Neuronal stem cell (in vitro differentiated cells): ENCODE measurements around the gene STIM1.
"Not testable (repeated sequence)": the region's sequence is repeated elsewhere in the genome, so short reads cannot be mapped to it uniquely, and the experiment has no call there.

Experiments
- DNase-seq: peaks from one replicate; pipeline ENCODE4 v3.0.0-alpha.2; 2013; ENCODE audit warnings: low spot score
- H2AFZ ChIP-seq: one replicate; pipeline ENCODE4 v1.6.1; 2013; ENCODE audit warnings: mild to moderate bottlenecking, low read length, inconsistent platforms
- H2AK5ac ChIP-seq: 2 replicates; pipeline ENCODE4 v1.6.1; 2013; ENCODE audit warnings: low read depth, mild to moderate bottlenecking, inconsistent platforms, low read length, moderate library complexity, mixed read lengths
- H2BK120ac ChIP-seq: 2 replicates; pipeline ENCODE4 v1.6.1; 2013; ENCODE audit warnings: low read depth, mild to moderate bottlenecking, inconsistent platforms, low read length, moderate library complexity, mixed read lengths
- H2BK12ac ChIP-seq: one replicate; pipeline ENCODE4 v1.6.1; 2013; ENCODE audit warnings: low read length, inconsistent platforms
- H2BK15ac ChIP-seq: 2 replicates; pipeline ENCODE4 v1.6.1; 2013; ENCODE audit warnings: mild to moderate bottlenecking, low read length, inconsistent platforms, mixed read lengths
- H2BK5ac ChIP-seq: one replicate; pipeline ENCODE4 v1.6.1; 2013; ENCODE audit warnings: inconsistent platforms, mild to moderate bottlenecking, low read length, moderate library complexity
- H3K14ac ChIP-seq: one replicate; pipeline ENCODE4 v1.6.1; 2013; ENCODE audit warnings: low read length, inconsistent platforms
- H3K18ac ChIP-seq: 2 replicates; pipeline ENCODE4 v1.6.1; 2013; ENCODE audit warnings: low read length, inconsistent platforms
- H3K23ac ChIP-seq: 2 replicates; pipeline ENCODE4 v1.6.1; 2013; ENCODE audit warnings: low read depth, mild to moderate bottlenecking, mixed read lengths, low read length, inconsistent platforms; ENCODE audit not compliant: poor library complexity
- H3K27ac ChIP-seq: replicated peaks from 3 replicates; pipeline ENCODE4 v1.5.1; 2013; ENCODE audit warnings: low read length, inconsistent platforms
- H3K27me3 ChIP-seq, 3 experiments: 2 replicates each; pipeline ENCODE4 v1.6.1; 2013; ENCODE audit warnings: low read length in 3 of 3, mild to moderate bottlenecking in 2 of 3, inconsistent platforms in 1 of 3, low read depth in 1 of 3, mixed read lengths in 1 of 3, moderate library complexity in 1 of 3; ENCODE audit not compliant: control insufficient read depth in 3 of 3, insufficient read depth in 3 of 3
- H3K36me3 ChIP-seq, 2 donors: replicated peaks in 1 of 2; 2 replicates each; pipeline ENCODE4 v1.6.1; 2013; ENCODE audit warnings: low read length in 2 of 2; ENCODE audit not compliant: control insufficient read depth in 2 of 2, insufficient read depth in 2 of 2
- H3K4ac ChIP-seq: 2 replicates; pipeline ENCODE4 v1.6.1; 2013; ENCODE audit warnings: inconsistent platforms, mild to moderate bottlenecking, low read length, moderate library complexity
- H3K4me1 ChIP-seq, 2 donors: 1 replicate in 1 of 2; 2 replicates in 1 of 2; pipeline ENCODE4 v1.6.1; 2013; ENCODE audit warnings: low read length in 2 of 2, low read depth in 1 of 2; ENCODE audit not compliant: control insufficient read depth in 2 of 2, insufficient read depth in 1 of 2
- H3K4me2 ChIP-seq: one replicate; pipeline ENCODE4 v1.6.1; 2013; ENCODE audit warnings: mild to moderate bottlenecking, low read length, inconsistent platforms; ENCODE audit not compliant: insufficient read depth, poor library complexity, severe bottlenecking
- H3K4me3 ChIP-seq, 2 donors: 2 replicates each; pipeline ENCODE4 v1.5.1; 2013; ENCODE audit warnings: low read length in 2 of 2, mild to moderate bottlenecking in 2 of 2, inconsistent platforms in 1 of 2, moderate library complexity in 1 of 2
- H3K79me1 ChIP-seq: one replicate; pipeline ENCODE4 v1.6.1; 2013; ENCODE audit warnings: low read depth, mild to moderate bottlenecking, inconsistent platforms, low read length, moderate library complexity
- H3K9ac ChIP-seq: one replicate; pipeline ENCODE4 v1.6.1; 2013; ENCODE audit warnings: mild to moderate bottlenecking, low read depth, low read length, inconsistent platforms; ENCODE audit not compliant: poor library complexity
- H3K9me3 ChIP-seq, 2 donors: replicated peaks in 1 of 2; 2 replicates each; pipeline versions ENCODE3 to v1.6.1; 2013; ENCODE audit warnings: low read length in 2 of 2, mild to moderate bottlenecking in 2 of 2, inconsistent platforms in 1 of 2, low read depth in 1 of 2, mixed read lengths in 1 of 2, moderate library complexity in 1 of 2; ENCODE audit not compliant: control insufficient read depth in 2 of 2, insufficient read depth in 1 of 2
- H4K8ac ChIP-seq: one replicate; pipeline ENCODE4 v1.6.1; 2013; ENCODE audit warnings: low read depth, mild to moderate bottlenecking, inconsistent platforms, low read length, moderate library complexity
- H4K91ac ChIP-seq: one replicate; pipeline ENCODE4 v1.6.1; 2013; ENCODE audit warnings: low read length, low read depth, mild to moderate bottlenecking, inconsistent platforms; ENCODE audit not compliant: poor library complexity
- WGBS, 2 donors: extraction: QIAGEN DNeasy Blood & Tissue Kit; methylation state at CpG; one replicate each; pipeline ENCODE4 v1.1.7; 2013; ENCODE audit warnings: missing lambda C conversion rate in 2 of 2, mixed read lengths in 1 of 2; ENCODE audit not compliant: insufficient read length in 2 of 2, insufficient replicate concordance in 1 of 2; ENCODE audit errors: extremely low coverage in 2 of 2; 5-methylcytosine and 5-hydroxymethylcytosine counted together

Gene STIM1

GRCh38 chr11:3860375-3860774, 4.9 kb downstream of the STIM1 start:
- H3K4me2 ChIP-seq = no peak overlapping the region
- H2AFZ ChIP-seq = no peak overlapping the region
- H3K14ac ChIP-seq = no peak overlapping the region
- no peak overlapping the region for H3K9ac ChIP-seq
- H2BK5ac ChIP-seq = no peak overlapping the region
- no peak overlapping the region for H3K27ac ChIP-seq
- H3K18ac ChIP-seq = no peak overlapping the region
- no peak overlapping the region for H4K91ac ChIP-seq
- H3K4me1 ChIP-seq = peaks cover 12 to 18% of the 10 kb centered on the region in 2 donors
- no CpG with 5 or more reads among the region's 2 CpGs for WGBS, 2 donors
- H4K8ac ChIP-seq = no peak overlapping the region
- peaks cover 2% of the 10 kb centered on the region for H3K79me1 ChIP-seq
- no peak overlapping the region for H3K4ac ChIP-seq
- no peak overlapping the region for H3K23ac ChIP-seq
- H3K36me3 ChIP-seq = no peaks in the 10 kb centered on the region
- no peaks in the 10 kb centered on the region for H3K9me3 ChIP-seq
- DNase-seq = no peak
- H2AK5ac ChIP-seq = no peak overlapping the region
- peaks cover 0 to 3% (median 0%) of the 10 kb centered on the region in 3 experiments for H3K27me3 ChIP-seq
- no peak overlapping the region for H2BK15ac ChIP-seq
- H2BK120ac ChIP-seq = no peak overlapping the region
- H3K4me3 ChIP-seq = no peak overlapping the region
- H2BK12ac ChIP-seq = no peak overlapping the region

GRCh38 chr11:3860898-3861393, 5.5 kb downstream of the STIM1 start:
- H3K4me1 ChIP-seq = peaks cover 17 to 22% of the 10 kb centered on the region in 2 donors
- H2AFZ ChIP-seq, H2BK5ac ChIP-seq, H2BK15ac ChIP-seq, H3K36me3 ChIP-seq, H3K4ac ChIP-seq, H3K18ac ChIP-seq, DNase-seq, H3K27me3 ChIP-seq, H3K9me3 ChIP-seq, H3K4me3 ChIP-seq, H4K8ac ChIP-seq, H2BK12ac ChIP-seq, H2BK120ac ChIP-seq, H3K14ac ChIP-seq, H3K23ac ChIP-seq, H3K9ac ChIP-seq, H3K4me2 ChIP-seq, H3K79me1 ChIP-seq, H2AK5ac ChIP-seq, H4K91ac ChIP-seq, H3K27ac ChIP-seq: not testable (repeated sequence)
- WGBS, 2 donors = no CpG with 5 or more reads among the region's 4 CpGs

- H3K9me3 ChIP-seq = no peaks in the 10 kb centered on the region
- no peak overlapping the region for H2BK12ac ChIP-seq
- peaks cover 12 to 16% of the 10 kb centered on the region in 2 donors for H3K4me1 ChIP-seq
- H3K18ac ChIP-seq = no peak overlapping the region
- H3K9ac ChIP-seq = no peak overlapping the region
- no peak overlapping the region for H3K4ac ChIP-seq
- peaks cover 0 to under 1% (median 0%) of the 10 kb centered on the region in 3 experiments for H3K27me3 ChIP-seq
- no CpG with 5 or more reads among the region's 1 CpG for WGBS, 2 donors
- no peak overlapping the region for H2BK120ac ChIP-seq
- no peak overlapping the region for H3K23ac ChIP-seq
- H4K8ac ChIP-seq = no peak overlapping the region
- H2BK15ac ChIP-seq = no peak overlapping the region
- H2BK5ac ChIP-seq = no peak overlapping the region
- no peak overlapping the region for H3K4me2 ChIP-seq
- DNase-seq = no peak
- H3K4me3 ChIP-seq = no peak overlapping the region
- H2AK5ac ChIP-seq = no peak overlapping the region
- H4K91ac ChIP-seq = no peak overlapping the region
- no peak overlapping the region for H2AFZ ChIP-seq
- H3K79me1 ChIP-seq = no peaks in the 10 kb centered on the region
- H3K14ac ChIP-seq = no peak overlapping the region
- no peaks in the 10 kb centered on the region for H3K36me3 ChIP-seq
- H3K27ac ChIP-seq = no peak overlapping the region
These were observed 6.2 kb downstream of the STIM1 start for GRCh38 chr11:3861683-3862082.

- no peak for DNase-seq
- no peak overlapping the region for H3K4me2 ChIP-seq
- no peak overlapping the region for H4K91ac ChIP-seq
- H2BK15ac ChIP-seq = no peak overlapping the region
- H3K4me1 ChIP-seq = peaks cover 9 to 11% of the 10 kb centered on the region in 2 donors
- H3K18ac ChIP-seq = no peak overlapping the region
- H3K27ac ChIP-seq = no peak overlapping the region
- no peak overlapping the region for H3K14ac ChIP-seq
- no peaks in the 10 kb centered on the region for H3K27me3 ChIP-seq
- no peak overlapping the region for H3K4ac ChIP-seq
- H2BK12ac ChIP-seq = no peak overlapping the region
- no peak overlapping the region for H3K9ac ChIP-seq
- H3K79me1 ChIP-seq = no peaks in the 10 kb centered on the region
- no peak overlapping the region for H4K8ac ChIP-seq
- H2BK5ac ChIP-seq = no peak overlapping the region
- H3K4me3 ChIP-seq = no peak overlapping the region
- no CpG with 5 or more reads among the region's 3 CpGs for WGBS, 2 donors
- H2BK120ac ChIP-seq = no peak overlapping the region
- H2AK5ac ChIP-seq = no peak overlapping the region
- no peak overlapping the region for H3K23ac ChIP-seq
- no peaks in the 10 kb centered on the region for H3K9me3 ChIP-seq
- H3K36me3 ChIP-seq = no peaks in the 10 kb centered on the region
- H2AFZ ChIP-seq = no peak overlapping the region
These were observed 10.1 kb downstream of the STIM1 start for GRCh38 chr11:3865388-3866193.
